Measurements from ENCODE around the gene NR1I2.

The NR1I2 gene

GRCh38 chr3:119781330-119782198 is at the start of gene NR1I2:
NR1I2 (plus strand) TSS chr3:119782101.
- DNase-seq (ENCODE audit: low read depth) = no peak

GRCh38 chr3:119733812-119734211 is 48.1 kb upstream of the NR1I2 start:
- DNase-seq (ENCODE audit: low read depth) = no peak

- no peak for DNase-seq (ENCODE audit: low read depth)
Observed at GRCh38 chr3:119738741-119739140, 43.2 kb upstream of the NR1I2 start.

GRCh38 chr3:119741657-119742590 is 40.0 kb upstream of the NR1I2 start:
- DNase-seq (ENCODE audit: low read depth) = no peak

- no peak for DNase-seq (ENCODE audit: low read depth)
Observed at GRCh38 chr3:119743921-119744320, 38.0 kb upstream of the NR1I2 start.

GRCh38 chr3:119745942-119746341 is 36.0 kb upstream of the NR1I2 start:
- DNase-seq (ENCODE audit: low read depth) = no peak

GRCh38 chr3:119746423-119746822 is 35.5 kb upstream of the NR1I2 start:
- no peak for DNase-seq (ENCODE audit: low read depth)

GRCh38 chr3:119747357-119747756 is 34.5 kb upstream of the NR1I2 start:
- no peak for DNase-seq (ENCODE audit: low read depth)

GRCh38 chr3:119748991-119749390 is 32.9 kb upstream of the NR1I2 start:
- DNase-seq (ENCODE audit: low read depth) = no peak

GRCh38 chr3:119751423-119751822 is 30.5 kb upstream of the NR1I2 start:
- DNase-seq (ENCODE audit: low read depth) = no peak

GRCh38 chr3:119759962-119760361 is 21.9 kb upstream of the NR1I2 start:
- DNase-seq (ENCODE audit: low read depth) = no peak

- no peak for DNase-seq (ENCODE audit: low read depth)
Observed at GRCh38 chr3:119762876-119763275, 19.0 kb upstream of the NR1I2 start.

- DNase-seq (ENCODE audit: low read depth) = no peak
Observed at GRCh38 chr3:119763466-119763865, 18.4 kb upstream of the NR1I2 start.

- DNase-seq (ENCODE audit: low read depth) = no peak
Observed at GRCh38 chr3:119765239-119765638, 16.7 kb upstream of the NR1I2 start.

GRCh38 chr3:119767936-119768601 is 13.8 kb upstream of the NR1I2 start:
- DNase-seq (ENCODE audit: low read depth) = no peak

GRCh38 chr3:119768668-119769393 is 13.1 kb upstream of the NR1I2 start:
- DNase-seq (ENCODE audit: low read depth) = no peak

GRCh38 chr3:119769394-119770149 is 12.3 kb upstream of the NR1I2 start:
- DNase-seq (ENCODE audit: low read depth) = peak; percentile 59

- DNase-seq (ENCODE audit: low read depth) = no peak
Observed at GRCh38 chr3:119774444-119774843, 7.5 kb upstream of the NR1I2 start.

- DNase-seq (ENCODE audit: low read depth) = no peak
Observed at GRCh38 chr3:119776304-119776703, 5.6 kb upstream of the NR1I2 start.

- DNase-seq (ENCODE audit: low read depth) = no peak
Observed at GRCh38 chr3:119778176-119778575, 3.7 kb upstream of the NR1I2 start.

GRCh38 chr3:119778811-119779210 is 3.1 kb upstream of the NR1I2 start:
- no peak for DNase-seq (ENCODE audit: low read depth)
